ENCODE results near the gene PGRMC2.
A peak's percentile ranks its signal among the peaks of the same experiment; 100 is the strongest.

The PGRMC2 gene

GRCh38 chr4:128298852-128299251 is 11.2 kb upstream of the PGRMC2 start:
- no peak for DNase-seq (ENCODE audit: low read depth in 2 of 2)

- no peak for DNase-seq (ENCODE audit: low read depth in 2 of 2)
Measured at GRCh38 chr4:128298146-128298758, 10.6 kb upstream of the PGRMC2 start.

GRCh38 chr4:128295255-128295654 is 7.6 kb upstream of the PGRMC2 start:
- no peak for DNase-seq (ENCODE audit: low read depth in 2 of 2)

- no peak for DNase-seq (ENCODE audit: low read depth in 2 of 2)
Measured at GRCh38 chr4:128294464-128294863, 6.9 kb upstream of the PGRMC2 start.

GRCh38 chr4:128292349-128292748 is 4.7 kb upstream of the PGRMC2 start:
- no peak for DNase-seq (ENCODE audit: low read depth in 2 of 2)

GRCh38 chr4:128291096-128291495 is 3.5 kb upstream of the PGRMC2 start:
- DNase-seq (ENCODE audit: low read depth in 2 of 2) = no peak

GRCh38 chr4:128290526-128290925 is 2.9 kb upstream of the PGRMC2 start:
- DNase-seq (ENCODE audit: low read depth in 2 of 2) = no peak

GRCh38 chr4:128289523-128290158 is 2.0 kb upstream of the PGRMC2 start:
- DNase-seq (ENCODE audit: low read depth in 2 of 2) = no peak

- no peak for DNase-seq (ENCODE audit: low read depth in 2 of 2)
Measured at GRCh38 chr4:128288689-128289106, 1.1 kb upstream of the PGRMC2 start.

GRCh38 chr4:128287871-128288688 is 467 bp upstream of the PGRMC2 start:
- DNase-seq (ENCODE audit: low read depth in 2 of 2) = peak; percentile 98 to 99

- DNase-seq (ENCODE audit: low read depth in 2 of 2) = no peak
Measured at GRCh38 chr4:128286474-128287058, 1.0 kb downstream of the PGRMC2 start.

- no peak for DNase-seq (ENCODE audit: low read depth in 2 of 2)
Measured at GRCh38 chr4:128285085-128285997, 2.3 kb downstream of the PGRMC2 start.

- no peak for DNase-seq (ENCODE audit: low read depth in 2 of 2)
Measured at GRCh38 chr4:128284317-128284716, 3.3 kb downstream of the PGRMC2 start.

GRCh38 chr4:128283071-128283470 is 4.5 kb downstream of the PGRMC2 start:
- DNase-seq (ENCODE audit: low read depth in 2 of 2) = no peak

GRCh38 chr4:128282516-128282915 is 5.1 kb downstream of the PGRMC2 start:
- DNase-seq (ENCODE audit: low read depth in 2 of 2) = no peak

GRCh38 chr4:128281354-128281753 is 6.3 kb downstream of the PGRMC2 start:
- DNase-seq (ENCODE audit: low read depth in 2 of 2) = no peak

GRCh38 chr4:128279624-128280225 is 7.9 kb downstream of the PGRMC2 start:
- DNase-seq (ENCODE audit: low read depth in 2 of 2) = no peak

- DNase-seq (ENCODE audit: low read depth in 2 of 2) = no peak
Measured at GRCh38 chr4:128277856-128278255, 9.8 kb downstream of the PGRMC2 start.

- DNase-seq (ENCODE audit: low read depth in 2 of 2) = no peak
Measured at GRCh38 chr4:128275346-128275745, 12.3 kb downstream of the PGRMC2 start.

- DNase-seq (ENCODE audit: low read depth in 2 of 2) = no peak
Measured at GRCh38 chr4:128271551-128271950, 16.1 kb downstream of the PGRMC2 start.

- no peak for DNase-seq (ENCODE audit: low read depth in 2 of 2)
Measured at GRCh38 chr4:128268970-128269369, 18.6 kb downstream of the PGRMC2 start.
